ENCODE data around the gene NR1H2.

NR1H2 gene

GRCh38 chr19:50377517-50377916, 1.3 kb downstream of the NR1H2 start:
- no peak for DNase-seq (ENCODE audit: low read depth)
- TF ChIP-seq, protein P1, sequence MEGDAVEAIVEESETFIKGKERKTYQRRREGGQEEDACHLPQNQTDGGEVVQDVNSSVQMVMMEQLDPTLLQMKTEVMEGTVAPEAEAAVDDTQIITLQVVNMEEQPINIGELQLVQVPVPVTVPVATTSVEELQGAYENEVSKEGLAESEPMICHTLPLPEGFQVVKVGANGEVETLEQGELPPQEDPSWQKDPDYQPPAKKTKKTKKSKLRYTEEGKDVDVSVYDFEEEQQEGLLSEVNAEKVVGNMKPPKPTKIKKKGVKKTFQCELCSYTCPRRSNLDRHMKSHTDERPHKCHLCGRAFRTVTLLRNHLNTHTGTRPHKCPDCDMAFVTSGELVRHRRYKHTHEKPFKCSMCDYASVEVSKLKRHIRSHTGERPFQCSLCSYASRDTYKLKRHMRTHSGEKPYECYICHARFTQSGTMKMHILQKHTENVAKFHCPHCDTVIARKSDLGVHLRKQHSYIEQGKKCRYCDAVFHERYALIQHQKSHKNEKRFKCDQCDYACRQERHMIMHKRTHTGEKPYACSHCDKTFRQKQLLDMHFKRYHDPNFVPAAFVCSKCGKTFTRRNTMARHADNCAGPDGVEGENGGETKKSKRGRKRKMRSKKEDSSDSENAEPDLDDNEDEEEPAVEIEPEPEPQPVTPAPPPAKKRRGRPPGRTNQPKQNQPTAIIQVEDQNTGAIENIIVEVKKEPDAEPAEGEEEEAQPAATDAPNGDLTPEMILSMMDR (conservative IDR thresholded peaks at IDR 0.05; ENCODE audit: low read length): no peak
- H3K4me3 ChIP-seq (ENCODE audit: low read length): no peak overlapping the region

GRCh38 chr19:50378169-50378862, 2.1 kb downstream of the NR1H2 start:
- no peak for DNase-seq (ENCODE audit: low read depth)
- TF ChIP-seq, protein P1 (conservative IDR thresholded peaks at IDR 0.05; ENCODE audit: low read length): no peak
- no peak overlapping the region for H3K4me3 ChIP-seq (ENCODE audit: low read length)

GRCh38 chr19:50378863-50379236, 2.6 kb downstream of the NR1H2 start:
- H3K4me3 ChIP-seq (ENCODE audit: low read length): no peak overlapping the region
- TF ChIP-seq, protein P1 (conservative IDR thresholded peaks at IDR 0.05; ENCODE audit: low read length): no peak
- DNase-seq (ENCODE audit: low read depth): no peak

- TF ChIP-seq, protein P1 (conservative IDR thresholded peaks at IDR 0.05; ENCODE audit: low read length): no peak
- H3K4me3 ChIP-seq (ENCODE audit: low read length): no peak overlapping the region
- DNase-seq (ENCODE audit: low read depth): no peak
Observed at GRCh38 chr19:50379602-50380001, 3.3 kb downstream of the NR1H2 start.

DNA sequence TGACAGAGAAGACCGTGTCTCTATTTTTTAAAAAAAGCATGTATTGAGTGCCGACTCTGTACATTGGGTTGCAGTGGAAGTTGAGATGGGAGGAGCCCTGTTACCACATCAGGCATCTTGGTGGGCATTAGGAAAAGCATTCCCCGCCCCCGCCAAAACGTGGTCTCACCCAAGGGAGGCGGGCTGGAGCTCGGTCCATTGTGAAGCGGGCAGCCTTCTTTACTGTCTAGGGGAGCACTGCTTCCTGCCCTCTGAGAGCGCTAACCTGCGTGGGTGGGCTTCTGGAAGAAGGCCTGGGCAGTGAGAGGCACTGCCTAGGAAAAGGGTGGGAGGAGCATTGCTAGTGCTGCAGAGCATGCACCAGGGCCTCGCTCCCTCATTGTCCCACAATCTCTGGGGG, 3.9 kb downstream of the NR1H2 start:
- DNase-seq (ENCODE audit: low read depth): no peak
- TF ChIP-seq, protein P1 (conservative IDR thresholded peaks at IDR 0.05; ENCODE audit: low read length): no peak
- H3K4me3 ChIP-seq (ENCODE audit: low read length): no peak overlapping the region

- TF ChIP-seq, protein P1 (conservative IDR thresholded peaks at IDR 0.05; ENCODE audit: low read length): no peak
- no peak for DNase-seq (ENCODE audit: low read depth)
- no peak overlapping the region for H3K4me3 ChIP-seq (ENCODE audit: low read length)
Observed at GRCh38 chr19:50380751-50381151, 4.5 kb downstream of the NR1H2 start.

GRCh38 chr19:50381881-50382729, 5.8 kb downstream of the NR1H2 start:
- TF ChIP-seq, protein P1 (conservative IDR thresholded peaks at IDR 0.05; ENCODE audit: low read length): no peak

More at GRCh38 chr19:50381881-50382729, 5.8 kb downstream of the NR1H2 start:
- no peak for DNase-seq (ENCODE audit: low read depth)
- H3K4me3 ChIP-seq (ENCODE audit: low read length): no peak overlapping the region

Measured in AG10803 (cell line).